C4-2B (cell line): Measurements from ENCODE around the gene PLCH2.

ENCODE experiments used
- H3K27ac ChIP-seq: fragments of 450-650 bp; 2 replicates; pipeline ENCODE4 v1.5.1; 2017
- ZFX ChIP-seq: fragments of 450-650 bp; IDR thresholded peaks from 2 replicates; pipeline ENCODE4 v1.6.1; 2017
- TF ChIP-seq, protein P1 (sequence below): fragments of 450-650 bp; conservative IDR thresholded peaks from 2 replicates; pipeline ENCODE4 v1.5.1; 2017; ENCODE audit warnings: mild to moderate bottlenecking

PLCH2 gene

DNA sequence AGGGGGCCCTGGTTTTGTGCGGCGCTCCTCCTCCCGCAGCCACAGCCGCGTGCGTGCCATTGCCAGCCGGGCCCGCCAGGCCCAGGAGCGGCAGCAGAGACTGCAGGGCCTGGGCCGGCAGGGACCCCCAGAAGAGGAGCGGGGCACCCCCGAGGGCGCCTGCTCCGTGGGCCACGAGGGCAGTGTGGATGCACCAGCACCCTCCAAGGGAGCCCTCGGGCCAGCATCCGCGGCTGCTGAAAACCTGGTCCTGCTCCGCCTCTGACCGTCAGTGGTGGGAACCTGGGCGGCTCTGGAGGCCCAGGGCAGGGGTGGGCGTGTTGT lies 28.8 kb downstream of the PLCH2 start:
- H3K27ac ChIP-seq, result no peak overlapping the region

GRCh38 chr1:2505461-2505994 lies 29.4 kb downstream of the PLCH2 start:
- TF ChIP-seq, protein P1, sequence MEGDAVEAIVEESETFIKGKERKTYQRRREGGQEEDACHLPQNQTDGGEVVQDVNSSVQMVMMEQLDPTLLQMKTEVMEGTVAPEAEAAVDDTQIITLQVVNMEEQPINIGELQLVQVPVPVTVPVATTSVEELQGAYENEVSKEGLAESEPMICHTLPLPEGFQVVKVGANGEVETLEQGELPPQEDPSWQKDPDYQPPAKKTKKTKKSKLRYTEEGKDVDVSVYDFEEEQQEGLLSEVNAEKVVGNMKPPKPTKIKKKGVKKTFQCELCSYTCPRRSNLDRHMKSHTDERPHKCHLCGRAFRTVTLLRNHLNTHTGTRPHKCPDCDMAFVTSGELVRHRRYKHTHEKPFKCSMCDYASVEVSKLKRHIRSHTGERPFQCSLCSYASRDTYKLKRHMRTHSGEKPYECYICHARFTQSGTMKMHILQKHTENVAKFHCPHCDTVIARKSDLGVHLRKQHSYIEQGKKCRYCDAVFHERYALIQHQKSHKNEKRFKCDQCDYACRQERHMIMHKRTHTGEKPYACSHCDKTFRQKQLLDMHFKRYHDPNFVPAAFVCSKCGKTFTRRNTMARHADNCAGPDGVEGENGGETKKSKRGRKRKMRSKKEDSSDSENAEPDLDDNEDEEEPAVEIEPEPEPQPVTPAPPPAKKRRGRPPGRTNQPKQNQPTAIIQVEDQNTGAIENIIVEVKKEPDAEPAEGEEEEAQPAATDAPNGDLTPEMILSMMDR, result no peak
- TF ChIP-seq ZFX, result no peak

More for the DNA sequence above, 28.8 kb downstream of the PLCH2 start:
- no peak for TF ChIP-seq ZFX
- TF ChIP-seq, protein P1, result no peak

GRCh38 chr1:2506007-2506860 lies 30.1 kb downstream of the PLCH2 start:
- no peak overlapping the region for H3K27ac ChIP-seq
- no peak for TF ChIP-seq ZFX
- TF ChIP-seq, protein P1, result no peak

More at GRCh38 chr1:2505461-2505994, 29.4 kb downstream of the PLCH2 start:
- H3K27ac ChIP-seq, result no peak overlapping the region

DNA sequence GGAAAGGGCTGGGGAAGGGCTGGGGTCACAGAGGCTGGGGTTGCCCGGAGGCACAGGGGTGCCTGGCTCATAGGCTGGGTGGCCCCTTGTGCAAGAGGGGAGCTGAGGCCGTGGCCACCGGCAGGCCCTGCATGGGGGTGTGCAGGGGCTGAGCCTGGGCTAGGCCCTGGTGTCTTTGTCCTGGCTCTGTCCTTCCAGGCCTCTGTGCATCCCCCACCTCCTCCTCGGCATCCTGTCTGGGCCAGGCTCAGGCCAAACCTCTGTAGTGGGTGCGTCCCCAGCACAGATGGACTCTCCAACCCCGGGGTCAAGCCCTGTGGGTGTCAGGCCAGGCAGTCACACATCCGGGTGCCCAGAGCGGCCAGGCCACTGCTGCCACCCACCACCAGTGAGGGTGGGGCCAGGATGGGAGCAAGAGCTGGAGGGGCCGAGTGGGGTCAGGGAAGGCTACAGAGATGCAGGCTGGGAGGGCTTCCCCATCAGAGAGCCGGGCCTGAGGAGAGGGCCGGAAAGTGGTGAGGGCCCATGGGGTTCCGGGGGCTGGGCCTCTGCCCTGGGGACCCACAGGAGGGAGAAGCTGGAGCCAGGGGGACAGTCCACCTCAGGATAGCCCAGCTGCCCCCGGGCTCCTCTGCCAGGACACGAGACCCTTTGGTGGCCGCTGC lies 30.9 kb downstream of the PLCH2 start:
- H3K27ac ChIP-seq, result no peak overlapping the region
- no peak for TF ChIP-seq ZFX
- TF ChIP-seq, protein P1, result no peak

DNA sequence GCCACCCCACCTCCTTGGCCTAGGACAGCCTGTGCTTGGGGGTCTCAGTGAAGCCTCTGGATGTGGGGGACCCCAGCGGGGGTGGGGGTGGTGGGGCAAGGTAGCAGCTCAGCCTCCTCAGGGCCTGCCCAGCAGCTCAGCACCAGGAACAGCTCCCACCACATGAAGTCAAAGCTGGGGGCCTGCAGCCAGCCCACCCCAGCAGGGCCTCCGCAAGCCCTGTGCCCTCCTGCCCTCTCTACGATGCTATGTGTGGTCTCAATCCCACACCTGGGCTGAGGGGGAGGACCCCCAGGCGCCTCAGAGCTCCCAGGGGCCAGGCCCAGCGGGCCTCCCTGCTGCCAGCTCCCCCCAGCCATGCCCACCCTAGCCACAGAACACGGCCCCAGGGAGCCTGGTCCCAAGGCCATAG lies 31.7 kb downstream of the PLCH2 start:
- no peak for TF ChIP-seq ZFX
- TF ChIP-seq, protein P1, result no peak
- H3K27ac ChIP-seq, result no peak overlapping the region

- TF ChIP-seq, protein P1, result no peak
- TF ChIP-seq ZFX, result no peak
- no peak overlapping the region for H3K27ac ChIP-seq
These were observed 32.1 kb downstream of the PLCH2 start for GRCh38 chr1:2508180-2508579.

DNA sequence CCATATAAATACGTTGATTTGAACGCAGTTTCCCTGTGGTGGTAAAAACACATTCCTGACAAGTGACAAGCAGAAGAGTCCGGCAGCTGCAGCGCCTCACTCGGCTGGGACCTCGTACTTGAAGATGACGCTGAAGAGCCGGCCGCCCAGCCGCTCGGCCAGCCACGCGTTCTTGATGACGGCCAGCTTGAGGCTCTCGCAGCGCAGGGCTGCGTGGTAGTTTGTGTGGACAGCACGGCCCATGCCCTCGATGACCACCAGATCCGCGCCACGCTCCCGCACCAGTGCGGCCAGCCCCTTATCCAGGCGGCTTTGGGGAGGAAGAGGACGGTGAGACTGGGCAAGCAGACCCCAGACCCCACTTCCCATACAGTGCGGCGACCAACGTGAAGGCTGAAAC lies 32.7 kb downstream of the PLCH2 start:
- TF ChIP-seq ZFX, result no peak
- TF ChIP-seq, protein P1, result no peak
- no peak overlapping the region for H3K27ac ChIP-seq
